T-helper 9 cell (primary cell): Measurements from ENCODE around the gene TESK2.

Experiments
- DNase-seq: peaks from one replicate; pipeline ENCODE4 v3.0.0-alpha.2; 2020

Gene TESK2

DNA sequence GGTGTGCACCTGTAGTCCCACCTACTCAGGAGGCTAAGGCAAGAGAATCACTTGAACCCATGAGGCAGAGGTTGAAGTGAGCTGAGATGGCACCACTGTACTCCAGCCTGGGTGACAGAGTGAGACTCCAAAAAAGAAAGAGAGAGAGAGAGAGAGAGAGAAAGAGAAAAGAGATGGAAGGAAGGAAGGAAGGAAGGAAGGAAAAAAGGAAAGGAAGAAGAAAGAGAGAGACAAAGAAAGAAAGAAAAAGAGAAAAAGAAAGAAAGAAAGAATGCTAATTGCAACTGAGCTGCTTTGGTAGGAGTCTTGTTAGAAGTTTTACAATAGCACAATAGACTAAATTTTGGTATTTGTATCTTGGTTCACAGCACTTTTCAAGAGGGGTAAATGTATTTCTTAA, 25.7 kb downstream of the TESK2 start:
- no peak for DNase-seq

DNA sequence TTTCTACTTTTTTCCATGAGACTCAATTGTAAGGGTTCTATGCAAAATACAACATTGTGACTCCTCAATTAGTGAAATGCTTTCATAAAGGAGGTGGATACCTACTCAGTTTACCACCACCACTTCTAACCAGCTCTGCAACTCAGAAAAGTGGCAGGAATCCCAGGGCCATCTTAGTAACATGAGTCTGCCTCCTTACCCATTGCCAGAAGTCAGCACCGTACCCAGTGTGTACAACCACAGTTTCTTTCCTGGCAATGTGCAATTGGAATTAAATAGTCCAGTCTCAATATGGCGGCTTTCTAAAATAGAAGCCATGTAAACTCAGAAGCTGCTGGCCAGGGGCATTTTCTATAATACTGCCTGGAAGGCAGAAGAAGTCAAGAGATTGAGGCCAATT, 32.1 kb downstream of the TESK2 start:
- no peak for DNase-seq

GRCh38 chr1:45456531-45456930, 34.4 kb downstream of the TESK2 start:
- no peak for DNase-seq

- DNase-seq, result no peak
These were observed 35.8 kb downstream of the TESK2 start for GRCh38 chr1:45455162-45455561.

DNA sequence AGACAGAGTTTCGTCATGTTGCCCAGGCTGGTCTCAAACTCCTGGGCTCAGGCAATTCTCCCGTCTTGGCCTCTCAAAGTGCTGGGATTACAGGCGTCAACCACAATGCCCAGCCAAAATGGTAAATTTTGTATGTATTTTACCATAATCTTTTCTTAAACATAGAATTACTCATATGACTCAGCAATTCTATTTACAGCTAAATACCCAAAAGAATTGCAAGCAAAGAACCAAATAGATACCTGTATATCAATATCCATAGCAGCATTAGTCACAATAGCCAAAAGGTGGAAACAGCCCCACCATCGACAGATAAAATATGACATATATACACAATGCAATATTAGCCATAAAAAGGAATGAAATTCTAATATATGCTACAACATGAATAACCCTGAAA, 36.5 kb downstream of the TESK2 start:
- DNase-seq, result no peak

GRCh38 chr1:45452503-45452902, 38.5 kb downstream of the TESK2 start:
- DNase-seq, result no peak

DNA sequence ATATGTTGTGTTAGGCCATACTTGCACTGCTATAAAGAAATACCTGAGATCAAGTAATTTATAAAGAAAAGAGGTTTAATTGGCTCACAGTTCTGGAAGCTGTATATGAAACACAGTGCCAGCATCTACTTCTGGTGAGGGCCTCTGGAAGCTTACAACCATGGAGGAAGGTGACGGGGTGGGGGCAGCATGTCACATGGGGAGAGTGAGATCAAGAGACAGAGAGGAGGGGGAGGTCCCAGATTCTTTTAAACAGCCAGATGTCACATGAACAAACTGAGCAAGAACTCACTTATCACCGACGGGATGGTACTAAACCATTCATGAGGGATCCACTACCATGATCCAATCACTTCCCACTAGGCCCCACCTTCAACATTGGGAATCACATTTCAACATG, 42.6 kb downstream of the TESK2 start:
- DNase-seq, result no peak

DNA sequence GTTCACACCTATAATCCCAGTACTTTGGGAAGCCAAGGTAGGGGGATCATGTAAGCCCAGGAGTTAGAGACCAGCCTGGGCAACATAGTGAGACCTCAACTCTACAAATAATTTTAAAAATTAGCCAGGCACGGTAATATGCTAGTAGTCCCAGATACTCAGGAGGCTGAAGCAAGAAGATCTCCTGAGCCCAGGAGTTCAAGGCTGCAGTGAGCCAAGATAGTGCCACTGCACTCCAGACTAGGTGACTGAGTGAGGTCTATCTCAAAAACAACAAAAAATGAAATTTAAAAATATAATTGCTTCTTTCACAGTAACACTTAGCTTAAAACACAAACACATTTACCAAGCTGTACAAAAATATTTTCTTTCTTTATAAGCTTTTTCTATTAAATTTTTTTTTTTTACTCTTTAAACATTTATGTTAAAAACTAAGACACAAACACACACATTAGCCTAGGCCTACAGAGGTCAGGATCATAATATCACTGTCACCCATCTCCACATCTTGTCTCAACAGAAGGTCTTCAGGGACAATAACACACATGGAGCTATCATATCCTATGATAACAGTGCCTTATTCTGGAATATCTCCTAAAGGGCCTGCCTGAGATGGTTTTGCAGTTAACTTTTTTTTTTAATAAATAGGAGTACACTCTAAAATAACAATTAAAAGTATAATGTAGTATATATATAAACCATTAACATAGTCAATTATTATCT, 43.9 kb downstream of the TESK2 start:
- no peak for DNase-seq

DNA sequence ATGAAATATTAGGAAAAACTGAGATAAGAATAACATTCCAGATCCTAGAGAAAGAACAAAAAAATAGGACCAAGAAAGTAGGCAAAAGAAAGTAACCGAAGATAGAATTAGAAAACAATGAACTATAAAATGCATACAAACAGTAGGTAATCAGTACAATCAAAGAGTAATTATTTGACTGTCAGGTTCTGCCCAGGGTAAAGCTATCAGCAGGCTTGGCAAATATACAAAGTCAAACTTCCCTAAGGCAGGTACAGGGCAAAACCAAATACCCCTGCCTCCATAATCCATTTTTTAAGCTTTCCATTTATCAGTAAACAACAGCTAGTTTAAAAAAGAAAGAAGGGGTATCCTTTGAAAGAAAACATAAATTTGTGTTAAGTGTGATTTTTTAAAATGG, 44.4 kb downstream of the TESK2 start:
- no peak for DNase-seq

- DNase-seq, result no peak
These were observed 46.3 kb downstream of the TESK2 start for GRCh38 chr1:45444609-45445131.

GRCh38 chr1:45443580-45444446, 47.1 kb downstream of the TESK2 start:
- DNase-seq, result no peak

DNA sequence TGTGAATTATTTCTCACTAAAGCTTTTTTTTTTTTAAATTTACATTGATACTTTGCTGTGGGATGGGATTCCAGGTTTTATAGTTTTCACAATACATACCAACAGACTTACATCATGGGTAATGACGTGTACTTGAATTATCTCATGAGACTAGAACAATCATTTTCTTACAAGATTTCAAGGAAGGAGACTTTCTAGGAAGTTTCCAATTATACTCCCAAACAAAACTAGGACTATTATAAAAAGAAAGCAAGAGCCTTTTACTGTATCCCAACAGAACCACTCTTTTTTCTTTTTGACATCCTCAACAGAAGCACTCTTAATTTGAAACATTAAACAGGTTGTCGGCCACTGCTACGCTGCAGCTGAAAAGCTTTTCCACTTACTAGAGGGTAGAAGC, 48.7 kb downstream of the TESK2 start:
- DNase-seq, result no peak

DNA sequence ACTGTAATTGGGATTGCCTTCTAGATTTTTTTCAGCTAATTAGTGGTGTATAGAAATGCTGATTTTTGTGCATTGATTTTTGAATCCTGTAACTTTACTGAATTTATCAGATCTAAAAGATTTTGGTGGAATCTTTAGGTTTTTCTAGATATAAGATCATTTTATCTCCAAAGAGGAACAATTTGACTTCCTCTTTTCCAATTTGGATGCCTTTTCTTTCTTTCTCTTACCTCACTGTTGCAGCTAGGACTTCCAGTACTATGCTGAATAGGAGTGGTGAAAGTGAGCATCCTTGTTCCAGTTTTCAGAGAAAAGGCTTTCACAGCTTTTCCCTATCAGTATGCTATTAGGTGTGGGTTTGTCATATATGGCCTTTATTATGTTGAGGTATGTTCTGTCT, 53.6 kb downstream of the TESK2 start:
- DNase-seq, result no peak

DNA sequence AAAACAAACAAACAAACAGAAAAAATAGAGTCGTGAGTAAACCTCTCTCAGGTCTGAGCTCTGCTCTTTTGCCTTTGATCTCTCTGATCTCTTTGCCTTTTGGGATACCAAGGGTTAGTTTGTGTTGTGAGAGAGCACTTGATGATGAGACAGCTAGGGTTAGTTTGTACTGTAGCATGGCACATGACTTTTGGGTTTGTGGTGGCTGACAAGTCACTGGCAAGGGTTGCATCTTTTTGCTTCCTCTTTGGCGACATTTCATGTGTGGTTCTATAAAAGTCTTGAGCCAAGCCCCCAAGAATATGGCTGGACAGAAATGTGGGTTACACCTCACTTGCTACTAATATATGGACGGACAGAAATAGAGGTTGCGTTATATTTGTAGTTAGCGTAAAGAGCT, 60.5 kb downstream of the TESK2 start:
- DNase-seq, result no peak

DNA sequence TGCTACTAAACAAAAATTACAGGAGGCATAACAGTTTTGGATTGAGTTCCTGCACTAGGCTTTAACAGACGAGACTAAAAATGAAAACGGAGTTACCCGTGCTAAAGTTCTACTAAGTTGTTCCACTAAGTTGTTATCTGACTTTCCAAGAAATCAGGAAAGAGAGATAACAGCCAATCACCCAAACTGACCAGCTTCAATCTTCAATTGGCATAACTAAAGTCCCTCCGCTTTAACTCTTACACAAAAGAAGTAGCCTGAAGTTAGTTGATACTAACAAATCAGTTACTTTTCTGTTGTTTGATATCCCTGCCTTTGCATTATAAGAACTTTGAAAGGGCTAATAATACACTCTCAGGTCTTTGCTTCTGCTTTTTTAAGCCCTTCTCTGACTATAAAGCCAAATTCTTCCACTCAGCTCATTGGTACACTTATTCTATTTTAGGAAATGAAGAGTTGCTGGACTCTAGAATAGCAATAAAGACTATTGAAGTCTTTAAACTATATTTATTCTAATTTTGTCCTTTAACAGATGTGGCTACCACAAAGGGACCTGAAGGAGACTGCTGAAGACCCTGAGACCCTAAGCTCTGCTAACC, 61.3 kb downstream of the TESK2 start:
- no peak for DNase-seq

DNA sequence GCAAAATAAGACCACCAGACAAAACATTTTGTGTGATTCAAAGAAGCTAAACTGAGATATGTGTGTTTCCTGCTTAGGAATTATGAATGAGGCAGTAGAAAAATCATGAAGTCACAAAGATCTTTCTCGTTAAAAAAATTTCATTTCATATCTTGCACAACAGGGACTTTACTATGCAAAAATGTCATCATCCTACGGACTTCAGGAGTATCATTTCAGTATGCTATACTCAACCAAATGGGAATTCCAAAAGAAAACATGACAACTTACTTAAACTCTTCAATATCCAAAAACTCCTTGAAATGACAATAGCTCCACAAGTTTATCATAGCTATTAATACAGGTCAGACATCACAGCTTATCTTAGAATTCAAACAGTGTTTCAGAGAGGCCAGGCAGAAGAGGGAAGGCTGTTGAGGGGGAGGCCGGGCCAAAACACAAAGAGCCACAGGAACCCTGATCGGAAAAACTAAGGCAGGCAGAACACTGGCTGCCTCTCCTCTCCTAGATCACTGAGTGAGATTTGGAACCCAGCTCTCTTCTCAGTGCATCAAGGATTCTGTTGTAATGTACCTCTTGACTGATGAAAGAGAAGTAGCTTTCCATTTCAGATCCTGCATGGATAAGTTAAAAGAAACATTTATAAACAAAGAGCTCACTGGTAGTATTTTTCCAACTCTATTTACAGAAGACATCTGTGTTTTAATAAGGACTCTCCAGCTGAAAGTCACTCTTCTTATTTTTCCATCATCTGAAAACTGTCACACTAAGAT, 66.9 kb downstream of the TESK2 start:
- DNase-seq, result no peak

DNA sequence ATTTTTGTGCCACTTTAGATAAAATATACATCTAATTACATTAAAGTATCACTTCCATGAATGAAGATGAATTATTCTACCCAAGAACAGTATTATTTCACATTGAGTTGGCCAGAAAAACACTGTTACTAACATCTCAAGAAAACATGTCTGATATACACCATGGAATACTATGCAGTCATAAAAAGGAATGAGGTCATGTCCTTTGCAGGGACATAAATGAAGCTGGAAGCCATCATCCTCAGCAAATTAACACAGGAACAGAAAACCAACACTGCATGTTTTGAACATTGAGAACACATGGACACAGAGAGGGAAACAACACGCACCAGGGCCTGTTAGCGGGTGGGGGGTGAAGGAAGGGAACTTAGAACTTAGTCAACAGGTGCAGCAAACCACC, 69.0 kb downstream of the TESK2 start:
- DNase-seq, result no peak

GRCh38 chr1:45414746-45415145, 76.2 kb downstream of the TESK2 start:
- no peak for DNase-seq

- no peak for DNase-seq
These were observed 78.1 kb downstream of the TESK2 start for GRCh38 chr1:45412899-45413298.

- DNase-seq, result no peak
These were observed 79.5 kb downstream of the TESK2 start for GRCh38 chr1:45411510-45411899.

DNA sequence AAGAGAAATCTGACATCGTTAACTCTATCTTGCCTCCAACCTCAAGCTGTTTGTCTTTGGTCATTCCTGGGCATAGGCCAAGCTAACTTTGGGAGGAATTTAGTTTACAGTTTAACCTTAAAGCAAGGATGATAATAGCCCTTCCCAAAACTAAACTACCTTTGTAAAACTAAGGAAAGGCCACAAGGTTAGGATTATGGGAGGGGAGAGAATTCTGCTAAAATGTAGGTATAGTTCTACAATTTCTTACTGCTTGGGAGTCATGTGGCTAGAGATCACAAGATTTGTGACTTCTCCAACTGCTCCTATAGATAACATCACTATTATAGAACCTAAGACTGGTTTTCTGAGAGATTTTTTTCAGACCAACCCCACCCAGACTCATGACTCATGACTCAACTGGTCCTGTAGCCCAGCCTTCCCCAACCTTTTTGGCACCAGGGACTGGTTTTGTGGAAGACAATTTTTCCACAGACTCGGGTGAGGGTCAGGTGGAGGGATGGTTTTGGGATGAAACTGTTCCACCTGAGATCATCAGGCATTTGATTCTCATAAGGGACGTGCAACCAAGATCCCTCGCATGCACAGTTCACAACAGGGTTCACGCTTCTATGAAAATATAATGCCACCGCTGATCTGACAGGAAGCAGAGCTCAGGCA, 80.0 kb downstream of the TESK2 start:
- no peak for DNase-seq

DNA sequence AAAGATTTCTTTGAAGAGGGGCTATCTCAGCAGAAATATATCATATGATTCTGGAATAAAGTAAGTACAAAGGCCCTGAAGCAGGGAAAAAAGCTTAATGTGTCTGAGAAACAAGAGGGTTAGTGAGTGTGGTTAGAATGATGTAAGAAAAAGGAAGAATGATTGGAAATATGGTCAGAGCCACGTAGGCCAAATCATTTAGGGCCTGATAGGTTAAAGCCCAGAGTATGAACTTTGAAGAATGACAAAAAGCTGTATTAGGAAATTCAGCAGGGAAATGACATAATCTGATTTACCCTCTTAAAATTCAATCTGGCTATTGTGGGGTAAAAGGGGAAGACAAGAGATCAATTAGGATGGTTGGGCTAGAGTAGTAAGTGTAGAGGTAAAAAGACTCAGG, 81.7 kb downstream of the TESK2 start:
- no peak for DNase-seq
